HepG2 (cell line): ENCODE measurements around the gene LRP10. TPM values are rescaled to one million over a fixed set of nuclear protein-coding genes. Genes with fewer than 3 reads are reported as not detected.

ENCODE experiments used
- ATAC-seq: fragments of 200-7000 bp; cut with Tn5 transposase; 3 replicates; pipeline ENCODE4 v1.9.1; 2020; ENCODE audit warnings: mild to moderate bottlenecking, moderate library complexity
- BruUV-seq: library from RNA; stranded (reverse); fragments of 400-500 nt; replicated peaks from 2 replicates; lab custom pipeline; 2021; lab: Mats Ljungman, UMichigan
- CTCF ChIA-PET: fragments of 300-600 bp; formaldehyde crosslinking; extraction: SDS; loops from one replicate; lab custom pipeline; 2021; ENCODE audit warnings: low total read pairs, inconsistent platforms, low intra/inter-chr PET ratio; lab: Yijun Ruan, JAX
- POLR2A ChIA-PET: fragments of 350-600 bp; sonication (Branson Sonifier 250); formaldehyde crosslinking; loops from one replicate; lab custom pipeline; 2020; ENCODE audit warnings: antibody characterized with exemption, inconsistent platforms; lab: Yijun Ruan, JAX
- DNase-seq: peaks from one replicate; pipeline ENCODE4 v3.0.0-alpha.2; 2015; ENCODE audit warnings: low spot score
- FAIRE-seq: peaks from 3 replicates; lab custom pipeline; 2011; peaks lifted over from hg19 to GRCh38; lab: Jason Lieb, UNC
- H2AFZ ChIP-seq: one replicate; pipeline ENCODE4 v1.6.1; 2011; ENCODE audit warnings: low read length, inconsistent platforms
- H3K27ac ChIP-seq: fragments of 300-600 bp; 3 replicates; pipeline ENCODE4 v1.8.0; 2011; ENCODE audit warnings: mixed run types, mild to moderate bottlenecking, mixed read lengths, low read length, inconsistent platforms; ENCODE audit not compliant: insufficient read depth; ENCODE audit errors: extremely low read length
- H3K27me3 ChIP-seq, 2 experiments: fragments of 200-600 bp in 1 of 2; 2 replicates in 1 of 2; 3 replicates in 1 of 2; pipeline versions ENCODE4 v1.6.0 to v1.8.0; 2011; ENCODE audit warnings: low read length in 2 of 2, mild to moderate bottlenecking in 2 of 2, moderate library complexity in 2 of 2, inconsistent platforms in 1 of 2; ENCODE audit not compliant: insufficient read depth in 2 of 2, control insufficient read depth in 1 of 2
- H3K36me3 ChIP-seq, 2 experiments: fragments of 200-600 bp in 1 of 2; replicated peaks in 1 of 2; 2 replicates in 1 of 2; 3 replicates in 1 of 2; pipeline versions ENCODE4 v1.5.1 to v1.8.0; 2011; ENCODE audit warnings: low read length in 2 of 2, inconsistent platforms in 1 of 2; ENCODE audit not compliant: insufficient read depth in 2 of 2, control insufficient read depth in 1 of 2
- H3K4me1 ChIP-seq: 2 replicates; pipeline ENCODE4 v1.5.1; 2012; ENCODE audit warnings: low read length, inconsistent platforms; ENCODE audit not compliant: insufficient read depth
- H3K4me2 ChIP-seq: 2 replicates; pipeline ENCODE4 v1.6.0; 2011; ENCODE audit warnings: low read depth, low read length, inconsistent platforms
- H3K4me3 ChIP-seq, 3 experiments: fragments of 200-600 bp in 1 of 3; sonication (generic), shearing (Covaris generic) in 1 of 3; replicated peaks in 1 of 3; 2 replicates each; pipeline ENCODE4 v1.5.1; 2011 to 2016; ENCODE audit warnings: low read length in 3 of 3, inconsistent platforms in 2 of 3, low read depth in 2 of 3, mild to moderate bottlenecking in 2 of 3, control low read depth in 1 of 3, mixed read lengths in 1 of 3; ENCODE audit not compliant: insufficient read depth in 1 of 3
- H3K79me2 ChIP-seq: one replicate; pipeline ENCODE4 v1.6.1; 2011; ENCODE audit warnings: low read length, inconsistent platforms; ENCODE audit not compliant: insufficient read depth
- H3K9ac ChIP-seq: 2 replicates; pipeline ENCODE4 v1.6.0; 2011; ENCODE audit warnings: mild to moderate bottlenecking, low read depth, low read length, inconsistent platforms; ENCODE audit not compliant: insufficient read depth
- H3K9me3 ChIP-seq: 2 replicates; pipeline ENCODE4 v1.5.1; 2012; ENCODE audit warnings: mild to moderate bottlenecking, low read length
- H4K20me1 ChIP-seq: 2 replicates; pipeline ENCODE4 v1.6.0; 2011; ENCODE audit warnings: inconsistent platforms, mild to moderate bottlenecking, low read length, moderate library complexity; ENCODE audit not compliant: insufficient read depth
- DZIP1 ChIP-seq: sonication (generic); formaldehyde crosslinking; IDR thresholded peaks from 2 replicates; pipeline ENCODE4 v1.5.0; 2020; ENCODE audit warnings: mild to moderate bottlenecking, missing genetic modification reagents
- MLX ChIP-seq: IDR thresholded peaks from 2 replicates; pipeline ENCODE4 v1.6.1; 2016
- RCOR2 ChIP-seq: IDR thresholded peaks from 2 replicates; pipeline ENCODE4 v1.6.1; 2016; ENCODE audit warnings: missing biosample characterization, missing genetic modification reagents
- RERE ChIP-seq: IDR thresholded peaks from 2 replicates; pipeline ENCODE4 v1.6.1; 2016; ENCODE audit warnings: low read depth, missing genetic modification reagents, missing compliant biosample characterization
- ZBTB49 ChIP-seq: sonication (generic); formaldehyde crosslinking; IDR thresholded peaks from 2 replicates; pipeline ENCODE4 v1.4.0; 2020; ENCODE audit warnings: missing genetic modification reagents, borderline replicate concordance
- ZNF75D ChIP-seq: sonication (generic); formaldehyde crosslinking; IDR thresholded peaks from 2 replicates; pipeline ENCODE4 v1.8.1; 2023; ENCODE audit warnings: missing genetic modification reagents, mild to moderate bottlenecking, borderline replicate concordance
- WGBS: methylation state at CpG from one replicate; pipeline ENCODE4 v1.1.6; 2017; ENCODE audit warnings: low lambda C conversion rate; 5-methylcytosine and 5-hydroxymethylcytosine counted together
- in situ Hi-C: cut with HindIII; loops from 2 replicates; pipeline ENCODE4 v1.10.0; 2017; ENCODE audit warnings: low pct_unique_long_range_greater_than_20kb; ENCODE audit not compliant: extremely low pct_ligation_motif_present
- intact Hi-C: fragments of 100-400 bp; cut with micrococcal nuclease; formaldehyde crosslinking; loops from one replicate; pipeline ENCODE4 v1.10.0; 2022; ENCODE audit not compliant: unreplicated experiment
- polyA plus RNA-seq, 8 experiments: library from polyadenylated mRNA; depleted of rRNA in 3 of 8; stranded (reverse) in 7 of 8; unstranded in 1 of 8; fragments of >200 nt; fragmentation: Illumina TruSeq in 4 of 8; extraction: Trizol in 4 of 8; gene quantifications; 2 replicates each; pipeline versions ENCODE4 v1.2.1 to v1.2.3, GENCODE V29; 2011 to 2016; ENCODE audit warnings: low read depth in 4 of 8, missing spikeins in 1 of 8, mixed read lengths in 1 of 8; ENCODE audit not compliant: insufficient read depth in 1 of 8
- total RNA-seq, 5 experiments: library from RNA; depleted of rRNA; stranded (reverse); fragments of >200 nt; fragmentation: Illumina TruSeq; extraction: Trizol; gene quantifications; 2 replicates each; pipeline ENCODE4 v1.2.3, GENCODE V29; 2016; ENCODE audit warnings: low read depth in 1 of 5

The LRP10 gene
- total and polyA plus RNA-seq, 2 of the 13 experiments (the other 11 are each of a cell fraction or from before 2014, with no cell fraction given), result 16.9 to 45.2 TPM

GRCh38 chr14:22910916-22911315 is 39.4 kb downstream of the LRP10 start:
- POLR2A ChIA-PET, result interaction anchor here (1.4 kb wide), 1 partner anchor 40 kb away, joined by 3 read pairs; the partner anchor contains the start of gene LRP10
- DNase-seq, result no peak
- FAIRE-seq, result no peak
- no peak overlapping the region for H3K9ac ChIP-seq
- H3K4me1 ChIP-seq, result peaks cover 14% of the 10 kb centered on the region
- no peaks in the 10 kb centered on the region for H3K36me3 ChIP-seq
- H2AFZ ChIP-seq, result no peak overlapping the region
- TF ChIP-seq ZBTB49 (CRISPR knock-in tag) (no peak), RCOR2 (CRISPR knock-in tag) (no peak), RERE (CRISPR knock-in tag) (no peak), DZIP1 (no peak), ZNF75D (CRISPR knock-in tag) (no peak), MLX (CRISPR knock-in tag) (no peak)
- TF ChIP-seq, all 625 proteins: peak for 0
- in situ Hi-C loops, result no loop called here
- intact Hi-C loops, result no loop called here
- WGBS, result 72% methylated on average over 5 of the region's 5 CpGs
- no peak for ATAC-seq
- BruUV-seq, result no TSS peak
- Histone ChIP-seq H3K27ac (no peak overlapping the region), H3K9me3 (no peaks in the 10 kb centered on the region), H3K27me3 (no peaks in the 10 kb centered on the region), H3K4me2 (no peak overlapping the region), H3K4me3 (no peak overlapping the region), H4K20me1 (no peaks in the 10 kb centered on the region), H3K79me2 (no peaks in the 10 kb centered on the region)
- CTCF ChIA-PET, result no interaction called here
